DMS114 treated with DMSO at 0.1 percent for 48 hours (cell line): ENCODE measurements around the gene NFKB1.

ENCODE experiments used
- DNase-seq: peaks from one replicate; lab custom pipeline; 2025; ENCODE audit not compliant: unreplicated experiment; lab: John Stamatoyannopoulos, UW

The NFKB1 gene

GRCh38 chr4:102623622-102624021, 122.5 kb downstream of the NFKB1 start:
- peak; percentile 4 for DNase-seq

GRCh38 chr4:102624505-102624904, 123.3 kb downstream of the NFKB1 start:
- DNase-seq, result no peak

GRCh38 chr4:102625232-102625930, 124.2 kb downstream of the NFKB1 start:
- DNase-seq, result no peak

- DNase-seq, result no peak
Observed at GRCh38 chr4:102627831-102628523, 126.8 kb downstream of the NFKB1 start.

GRCh38 chr4:102629673-102630072, 128.5 kb downstream of the NFKB1 start:
- no peak for DNase-seq

- no peak for DNase-seq
Observed at GRCh38 chr4:102631616-102632015, 130.5 kb downstream of the NFKB1 start.

- DNase-seq, result no peak
Observed at GRCh38 chr4:102632241-102633065, 131.3 kb downstream of the NFKB1 start.

- DNase-seq, result no peak
Observed at GRCh38 chr4:102633100-102633499, 131.9 kb downstream of the NFKB1 start.

GRCh38 chr4:102637391-102637790, 136.2 kb downstream of the NFKB1 start:
- DNase-seq, result no peak

GRCh38 chr4:102638621-102639020, 137.5 kb downstream of the NFKB1 start:
- DNase-seq, result no peak

GRCh38 chr4:102639598-102639997, 138.4 kb downstream of the NFKB1 start:
- no peak for DNase-seq

- no peak for DNase-seq
Observed at GRCh38 chr4:102640669-102641068, 139.5 kb downstream of the NFKB1 start.

GRCh38 chr4:102641793-102642192, 140.6 kb downstream of the NFKB1 start:
- DNase-seq, result no peak

- DNase-seq, result no peak
Observed at GRCh38 chr4:102642631-102643298, 141.6 kb downstream of the NFKB1 start.

- no peak for DNase-seq
Observed at GRCh38 chr4:102647117-102647516, 146.0 kb downstream of the NFKB1 start.

- no peak for DNase-seq
Observed at GRCh38 chr4:102657206-102657605, 156.0 kb downstream of the NFKB1 start.

GRCh38 chr4:102663073-102663472, 161.9 kb downstream of the NFKB1 start:
- DNase-seq, result no peak

GRCh38 chr4:102665527-102665926, 164.4 kb downstream of the NFKB1 start:
- no peak for DNase-seq
